IMR-90 (cell line): Measurements from ENCODE around the gene KIF22. TPM values are rescaled to one million over a fixed set of nuclear protein-coding genes. Genes with fewer than 3 reads are reported as not detected.

Experiments
- ATAC-seq: fragments of 200-7000 bp; cut with Tn5 transposase; 2 replicates; pipeline ENCODE4 v1.9.1; 2020; ENCODE audit warnings: low read depth, mild to moderate bottlenecking, moderate library complexity
- BruUV-seq: library from RNA; stranded (reverse); fragments of 400-500 nt; replicated peaks from 2 replicates; lab custom pipeline; 2021; lab: Mats Ljungman, UMichigan
- CTCF ChIA-PET: fragments of 300-600 bp; formaldehyde crosslinking; extraction: SDS; loops from one replicate; lab custom pipeline; 2021; ENCODE audit warnings: antibody characterized with exemption; lab: Yijun Ruan, JAX
- POLR2A ChIA-PET: fragments of 300-600 bp; sonication (Branson Sonifier 250); formaldehyde crosslinking; loops from one replicate; lab custom pipeline; 2022; ENCODE audit warnings: antibody characterized with exemption; ENCODE audit not compliant: unreplicated experiment; lab: Charles Lee
- DNase-seq: peaks from one replicate; pipeline ENCODE4 v3.0.0; 2013
- H2AFZ ChIP-seq: replicated peaks from 2 replicates; pipeline ENCODE3; 2013; ENCODE audit warnings: low read length, mild to moderate bottlenecking; ENCODE audit not compliant: poor library complexity
- H2AK5ac ChIP-seq: 2 replicates; pipeline ENCODE4 v1.6.1; 2013; ENCODE audit warnings: low read depth, low read length, inconsistent platforms
- H2AK9ac ChIP-seq: replicated peaks from 2 replicates; pipeline ENCODE3; 2013; ENCODE audit warnings: mild to moderate bottlenecking, low read depth, low read length, moderate library complexity; ENCODE audit not compliant: poor library complexity
- H2BK120ac ChIP-seq: 2 replicates; pipeline ENCODE4 v1.6.1; 2013; ENCODE audit warnings: low read depth, low read length, inconsistent platforms
- H2BK15ac ChIP-seq: 3 replicates; pipeline ENCODE4 v1.6.1; 2013; ENCODE audit warnings: low read depth, low read length, inconsistent platforms
- H2BK20ac ChIP-seq: 2 replicates; pipeline ENCODE4 v1.6.1; 2013; ENCODE audit warnings: low read depth, mild to moderate bottlenecking, inconsistent platforms, low read length, moderate library complexity
- H2BK5ac ChIP-seq: 2 replicates; pipeline ENCODE4 v1.6.1; 2013; ENCODE audit warnings: mild to moderate bottlenecking, low read depth, low read length, inconsistent platforms; ENCODE audit not compliant: poor library complexity, severe bottlenecking
- H3K14ac ChIP-seq: replicated peaks from 2 replicates; pipeline ENCODE4 v1.6.1; 2013; ENCODE audit warnings: low read depth, low read length, inconsistent platforms
- H3K18ac ChIP-seq: 2 replicates; pipeline ENCODE4 v1.6.1; 2013; ENCODE audit warnings: low read depth, low read length, control low read depth
- H3K23ac ChIP-seq: 2 replicates; pipeline ENCODE4 v1.6.1; 2013; ENCODE audit warnings: low read depth, low read length, inconsistent platforms
- H3K27ac ChIP-seq: 2 replicates; pipeline ENCODE4 v1.5.1; 2013; ENCODE audit warnings: mild to moderate bottlenecking, control low read depth, low read length; ENCODE audit not compliant: insufficient read depth
- H3K27me3 ChIP-seq: 2 replicates; pipeline ENCODE4 v1.6.1; 2013; ENCODE audit warnings: low read length; ENCODE audit not compliant: control insufficient read depth, insufficient read depth
- H3K36me3 ChIP-seq: 2 replicates; pipeline ENCODE4 v1.6.1; 2013; ENCODE audit warnings: low read length, mixed read lengths; ENCODE audit not compliant: control insufficient read depth, insufficient read depth
- H3K4ac ChIP-seq: 2 replicates; pipeline ENCODE4 v1.6.1; 2013; ENCODE audit warnings: low read depth, low read length, inconsistent platforms
- H3K4me1 ChIP-seq: 2 replicates; pipeline ENCODE4 v1.6.1; 2013; ENCODE audit warnings: low read length, mixed read lengths; ENCODE audit not compliant: control insufficient read depth, insufficient read depth
- H3K4me2 ChIP-seq: 2 replicates; pipeline ENCODE4 v1.6.1; 2013; ENCODE audit warnings: low read depth, mild to moderate bottlenecking, control low read depth, low read length, moderate library complexity
- H3K4me3 ChIP-seq: 2 replicates; pipeline ENCODE4 v1.5.1; 2013; ENCODE audit warnings: low read depth, mild to moderate bottlenecking, control low read depth, low read length, moderate library complexity; ENCODE audit not compliant: insufficient read depth
- H3K56ac ChIP-seq: 2 replicates; pipeline ENCODE4 v1.6.1; 2013; ENCODE audit warnings: low read length, inconsistent platforms; ENCODE audit not compliant: insufficient read depth; ENCODE audit errors: extremely low read depth
- H3K79me1 ChIP-seq, 2 experiments: 2 replicates each; pipeline ENCODE4 v1.6.1; 2013; ENCODE audit warnings: low read length in 2 of 2, inconsistent platforms in 1 of 2, low read depth in 1 of 2
- H3K9ac ChIP-seq: 2 replicates; pipeline ENCODE4 v1.6.1; 2013; ENCODE audit warnings: low read depth, low read length, control low read depth
- H3K9me1 ChIP-seq: 2 replicates; pipeline ENCODE4 v1.6.1; 2013; ENCODE audit warnings: low read length, inconsistent platforms; ENCODE audit not compliant: insufficient read depth
- H3K9me3 ChIP-seq: 2 replicates; pipeline ENCODE4 v1.6.1; 2013; ENCODE audit warnings: low read length; ENCODE audit not compliant: control insufficient read depth, insufficient read depth
- H4K20me1 ChIP-seq: 2 replicates; pipeline ENCODE4 v1.6.1; 2013; ENCODE audit warnings: low read length, inconsistent platforms; ENCODE audit not compliant: insufficient read depth
- H4K5ac ChIP-seq: 2 replicates; pipeline ENCODE4 v1.6.1; 2013; ENCODE audit warnings: mild to moderate bottlenecking, low read depth, low read length, control low read depth
- H4K8ac ChIP-seq, 2 experiments: 2 replicates each; pipeline ENCODE4 v1.6.1; 2013; ENCODE audit warnings: low read depth in 2 of 2, low read length in 2 of 2, control low read depth in 1 of 2, inconsistent platforms in 1 of 2
- H4K91ac ChIP-seq: 2 replicates; pipeline ENCODE4 v1.6.1; 2013; ENCODE audit warnings: low read depth, low read length, inconsistent platforms; ENCODE audit not compliant: insufficient read depth
- BHLHE40 ChIP-seq: fragments of 150-350 bp; IDR thresholded peaks from 2 replicates; pipeline ENCODE4 v1.6.1; 2016; ENCODE audit warnings: mild to moderate bottlenecking, low read depth, low read length
- CEBPB ChIP-seq: IDR thresholded peaks from 2 replicates; pipeline ENCODE4 v1.6.1; 2012; ENCODE audit warnings: low read depth, low read length, improper control_type of control experiment
- CHD1 ChIP-seq: IDR thresholded peaks from 2 replicates; pipeline ENCODE4 v1.6.1; 2012; ENCODE audit warnings: low read depth, low read length, improper control_type of control experiment
- CTCF ChIP-seq: conservative IDR thresholded peaks from 2 replicates; pipeline ENCODE4 v1.5.1; 2012; ENCODE audit warnings: mild to moderate bottlenecking, low read depth, low read length, improper control_type of control experiment
- ELK1 ChIP-seq: fragments of 150-350 bp; IDR thresholded peaks from 2 replicates; pipeline ENCODE4 v1.6.1; 2016; ENCODE audit warnings: low read depth, mild to moderate bottlenecking, low read length, moderate library complexity, borderline replicate concordance
- FOS ChIP-seq: fragments of 150-350 bp; IDR thresholded peaks from 2 replicates; pipeline ENCODE4 v1.6.1; 2016; ENCODE audit warnings: low read depth, low read length
- MAFK ChIP-seq: IDR thresholded peaks from 2 replicates; pipeline ENCODE4 v1.6.1; 2012; ENCODE audit warnings: low read depth, low read length, improper control_type of control experiment
- MAZ ChIP-seq: IDR thresholded peaks from 2 replicates; pipeline ENCODE4 v1.6.1; 2012; ENCODE audit warnings: low read depth, mild to moderate bottlenecking, low read length, improper control_type of control experiment, moderate library complexity, borderline replicate concordance
- MXI1 ChIP-seq: IDR thresholded peaks from 2 replicates; pipeline ENCODE4 v1.6.1; 2012; ENCODE audit warnings: low read depth, mild to moderate bottlenecking, low read length, moderate library complexity, borderline replicate concordance
- NFE2L2 ChIP-seq: fragments of 150-350 bp; IDR thresholded peaks from 2 replicates; pipeline ENCODE4 v1.6.1; 2016; ENCODE audit warnings: low read depth, mild to moderate bottlenecking, low read length
- POLR2A ChIP-seq: IDR thresholded peaks from 2 replicates; pipeline ENCODE4 v1.6.1; 2012; ENCODE audit warnings: mild to moderate bottlenecking, low read depth, low read length
- RAD21 ChIP-seq: IDR thresholded peaks from 2 replicates; pipeline ENCODE4 v1.6.1; 2012; ENCODE audit warnings: low read length, improper control_type of control experiment
- RCOR1 ChIP-seq: IDR thresholded peaks from 2 replicates; pipeline ENCODE4 v1.6.1; 2012; ENCODE audit warnings: mild to moderate bottlenecking, low read length, improper control_type of control experiment; ENCODE audit not compliant: insufficient replicate concordance
- RFX5 ChIP-seq: IDR thresholded peaks from 2 replicates; pipeline ENCODE4 v1.8.0; 2012; ENCODE audit warnings: low read depth, mild to moderate bottlenecking, low read length, moderate library complexity
- SMC3 ChIP-seq: fragments of 150-350 bp; IDR thresholded peaks from 2 replicates; pipeline ENCODE4 v1.6.1; 2016; ENCODE audit warnings: low read depth, mild to moderate bottlenecking, antibody characterized with exemption, low read length, moderate library complexity
- USF2 ChIP-seq: fragments of 150-350 bp; IDR thresholded peaks from 2 replicates; pipeline ENCODE4 v1.6.1; 2017; ENCODE audit warnings: mild to moderate bottlenecking, antibody characterized with exemption, low read length, low read depth
- WGBS, 2 experiments: methylation state at CpG; one replicate each; pipeline versions ENCODE4 v1.1.5 to v1.1.7; 2013; ENCODE audit warnings: missing lambda C conversion rate in 2 of 2; ENCODE audit not compliant: insufficient read length in 1 of 2; ENCODE audit errors: extremely low coverage in 2 of 2; 5-methylcytosine and 5-hydroxymethylcytosine counted together
- dilution Hi-C: fragments of 300-500 bp; cut with HindIII; formaldehyde crosslinking; loops from one replicate; pipeline ENCODE4 v1.14.3; 2018; ENCODE audit warnings: low sequenced_read_pairs; ENCODE audit not compliant: unreplicated experiment
- in situ Hi-C: fragments of 300-500 bp; cut with MboI; formaldehyde crosslinking; loops from 3 replicates; pipeline ENCODE4 v1.14.3; 2019; ENCODE audit warnings: low sequenced_read_pairs, inconsistent platforms, mixed read lengths
- intact Hi-C: fragments of 100-400 bp; cut with micrococcal nuclease; formaldehyde crosslinking; loops from 2 replicates; pipeline ENCODE4 v1.10.0; 2022
- polyA plus RNA-seq, 3 experiments: library from polyadenylated mRNA; depleted of rRNA; stranded (reverse); fragments of >200 nt; gene quantifications; 2 replicates each; pipeline ENCODE4 v1.2.3, GENCODE V29; 2012; ENCODE audit warnings: low replicate concordance in 1 of 3
- total RNA-seq: library from RNA; depleted of rRNA; stranded (reverse); fragments of >200 nt; gene quantifications from 2 replicates; pipeline ENCODE4 v1.2.3, GENCODE V29; 2012

KIF22 gene
- total and polyA plus RNA-seq, 2 of the 4 experiments (the other 2 are of a cell fraction), result 43.0 to 65.1 TPM

- no TSS peak for BruUV-seq
- Histone ChIP-seq H2BK20ac (no peak overlapping the region), H2AK9ac (no peak overlapping the region), H3K4me1 (no peaks in the 10 kb centered on the region), H3K9me1 (0 out of 2 replicates have a peak, but pooled peaks cover 3% of the 10 kb centered on the region), H3K4ac (no peak overlapping the region), H2AFZ (no peak overlapping the region), H3K9me3 (no peaks in the 10 kb centered on the region), H3K79me1 (no peaks in the 10 kb centered on the region), H4K5ac (no peak overlapping the region), H2BK5ac (no peak overlapping the region), H3K27ac (no peak overlapping the region), H3K4me3 (no peak overlapping the region), H2BK15ac (no peak overlapping the region), H3K56ac (no peak overlapping the region), H3K14ac (no peak overlapping the region), H2AK5ac (no peak overlapping the region), H3K36me3 (peaks cover 24% of the 10 kb centered on the region), H4K91ac (no peak overlapping the region), H3K9ac (no peak overlapping the region), H4K8ac (no peak overlapping the region; a peak in 1 of 4 replicates), H2BK120ac (no peak overlapping the region), H3K18ac (no peak overlapping the region), H3K23ac (no peak overlapping the region), H3K27me3 (no peaks in the 10 kb centered on the region), H4K20me1 (no peaks in the 10 kb centered on the region), H3K4me2 (no peak overlapping the region)
- ChIA-PET POLR2A (no interaction called here), CTCF (no interaction called here)
- in situ Hi-C loops, result no loop called here
- TF ChIP-seq SMC3 (no peak), USF2 (no peak), RAD21 (no peak), MXI1 (no peak), RFX5 (no peak), MAZ (no peak), CEBPB (no peak), CHD1 (no peak), NFE2L2 (no peak), RCOR1 (no peak), MAFK (no peak), ELK1 (no peak), POLR2A (no peak), BHLHE40 (no peak), CTCF (no peak), FOS (no peak)
- no CpG with 5 or more reads among the region's 3 CpGs for WGBS, 2 experiments
- no peak for DNase-seq
- dilution Hi-C loops, result no loop called here
- ATAC-seq, result no peak
- intact Hi-C loops, result no loop called here
Measured at GRCh38 chr16:29850998-29851397, 60.4 kb downstream of the KIF22 start.
